H9 (cell line): Measurements from ENCODE around the gene MAP6. TPM values are rescaled to one million over a fixed set of nuclear protein-coding genes. Genes with fewer than 3 reads are reported as not detected.

Source experiments
- DNase-seq: peaks from one replicate; pipeline ENCODE4 v3.0.0-alpha.2; 2017
- H2AFZ ChIP-seq: one replicate; pipeline ENCODE4 v1.6.1; 2013; ENCODE audit warnings: mild to moderate bottlenecking, low read length, control low read depth, moderate library complexity
- H2AK5ac ChIP-seq: 2 replicates; pipeline ENCODE4 v1.6.1; 2013; ENCODE audit warnings: low read length, control low read depth, mixed read lengths; ENCODE audit not compliant: insufficient read length
- H2BK120ac ChIP-seq: one replicate; pipeline ENCODE4 v1.6.1; 2013; ENCODE audit warnings: low read depth, mild to moderate bottlenecking, low read length, control low read depth, inconsistent platforms; ENCODE audit not compliant: poor library complexity, severe bottlenecking
- H2BK12ac ChIP-seq: 2 replicates; pipeline ENCODE4 v1.6.1; 2013; ENCODE audit warnings: low read length, control low read depth, mixed read lengths, low read depth; ENCODE audit not compliant: insufficient read length
- H2BK15ac ChIP-seq: 2 replicates; pipeline ENCODE4 v1.6.1; 2013; ENCODE audit warnings: low read depth, low read length, control low read depth
- H2BK20ac ChIP-seq: one replicate; pipeline ENCODE4 v1.6.1; 2013; ENCODE audit warnings: low read depth, mild to moderate bottlenecking, low read length, control low read depth, inconsistent platforms; ENCODE audit not compliant: poor library complexity, severe bottlenecking
- H2BK5ac ChIP-seq: 2 replicates; pipeline ENCODE4 v1.6.1; 2013; ENCODE audit warnings: low read length, control low read depth, mixed read lengths; ENCODE audit not compliant: insufficient read length
- H3K14ac ChIP-seq: 2 replicates; pipeline ENCODE4 v1.6.1; 2013; ENCODE audit warnings: low read length, control low read depth; ENCODE audit not compliant: insufficient read depth
- H3K18ac ChIP-seq: 2 replicates; pipeline ENCODE4 v1.6.1; 2013; ENCODE audit warnings: low read depth, mild to moderate bottlenecking, mixed read lengths, low read length, control low read depth; ENCODE audit not compliant: insufficient read length
- H3K23ac ChIP-seq: 2 replicates; pipeline ENCODE4 v1.6.1; 2013; ENCODE audit warnings: low read length, control low read depth, mixed read lengths, low read depth; ENCODE audit not compliant: insufficient read length
- H3K23me2 ChIP-seq: 2 replicates; pipeline ENCODE4 v1.6.1; 2013; ENCODE audit warnings: low read depth, mild to moderate bottlenecking, mixed read lengths, low read length, control low read depth; ENCODE audit not compliant: insufficient read length, poor library complexity, severe bottlenecking
- H3K27ac ChIP-seq: 2 replicates; pipeline ENCODE4 v1.5.1; 2013; ENCODE audit warnings: low read length, control low read depth, mixed read lengths, low read depth; ENCODE audit not compliant: insufficient read length
- H3K27me3 ChIP-seq: 2 replicates; pipeline ENCODE4 v1.6.1; 2013; ENCODE audit warnings: low read length, control low read depth, inconsistent platforms; ENCODE audit not compliant: insufficient read depth
- H3K4ac ChIP-seq: 2 replicates; pipeline ENCODE4 v1.6.1; 2013; ENCODE audit warnings: low read depth, mild to moderate bottlenecking, control low read depth, inconsistent platforms, low read length, moderate library complexity
- H3K4me1 ChIP-seq: 2 replicates; pipeline ENCODE4 v1.6.1; 2013; ENCODE audit warnings: low read length, control low read depth, inconsistent platforms; ENCODE audit not compliant: insufficient read depth
- H3K4me2 ChIP-seq: 2 replicates; pipeline ENCODE4 v1.6.1; 2013; ENCODE audit warnings: low read length, control low read depth, mixed read lengths; ENCODE audit not compliant: insufficient read length, insufficient read depth
- H3K56ac ChIP-seq: 2 replicates; pipeline ENCODE4 v1.6.1; 2013; ENCODE audit warnings: low read depth, mild to moderate bottlenecking, mixed read lengths, low read length, control low read depth; ENCODE audit not compliant: insufficient read length
- H3K79me1 ChIP-seq: 2 replicates; pipeline ENCODE4 v1.6.1; 2013; ENCODE audit warnings: low read depth, mild to moderate bottlenecking, moderate library complexity, low read length, control low read depth, inconsistent platforms; ENCODE audit not compliant: insufficient read depth, poor library complexity, severe bottlenecking
- H3K79me2 ChIP-seq: 2 replicates; pipeline ENCODE4 v1.6.1; 2013; ENCODE audit warnings: low read length, control low read depth, inconsistent platforms; ENCODE audit not compliant: insufficient read depth
- H3K9ac ChIP-seq: 2 replicates; pipeline ENCODE4 v1.6.1; 2013; ENCODE audit warnings: low read length, control low read depth, mixed read lengths; ENCODE audit not compliant: insufficient read length; ENCODE audit errors: extremely low read depth
- H3K9me3 ChIP-seq: one replicate; pipeline ENCODE4 v1.6.1; 2013; ENCODE audit warnings: low read depth, low read length, inconsistent platforms; ENCODE audit not compliant: control insufficient read depth
- H3T11ph ChIP-seq: one replicate; pipeline ENCODE4 v1.6.1; 2013; ENCODE audit warnings: mild to moderate bottlenecking, low read length, control low read depth, inconsistent platforms
- H4K20me1 ChIP-seq: one replicate; pipeline ENCODE4 v1.6.1; 2013; ENCODE audit not compliant: control insufficient read depth, insufficient read length, insufficient read depth
- H4K5ac ChIP-seq: 2 replicates; pipeline ENCODE4 v1.6.1; 2013; ENCODE audit warnings: low read depth, mild to moderate bottlenecking, mixed read lengths, low read length, control low read depth; ENCODE audit not compliant: insufficient read length
- H4K8ac ChIP-seq: replicated peaks from 2 replicates; pipeline ENCODE4 v1.6.1; 2013; ENCODE audit warnings: low read length, control low read depth, mixed read lengths, low read depth; ENCODE audit not compliant: insufficient read length
- H4K91ac ChIP-seq: 2 replicates; pipeline ENCODE4 v1.6.1; 2013; ENCODE audit warnings: low read depth, mild to moderate bottlenecking, moderate library complexity, mixed read lengths, low read length, control low read depth; ENCODE audit not compliant: insufficient read length
- H3K27ac Mint-ChIP-seq, 3 experiments: 2 replicates in 2 of 3; 3 replicates in 1 of 3; pipeline ENCODE4 v1.8.0; 2020 to 2021; ENCODE audit warnings: mixed read lengths in 3 of 3, mild to moderate bottlenecking in 1 of 3, moderate library complexity in 1 of 3
- H3K27me3 Mint-ChIP-seq: 2 replicates; pipeline ENCODE4 v1.8.0; 2021; ENCODE audit warnings: low read depth, mild to moderate bottlenecking, moderate library complexity, mixed read lengths
- H3K36me3 Mint-ChIP-seq, 3 experiments: 2 replicates in 2 of 3; 3 replicates in 1 of 3; pipeline ENCODE4 v1.8.0; 2020 to 2021; ENCODE audit warnings: low read depth in 3 of 3, mixed read lengths in 3 of 3; ENCODE audit not compliant: insufficient read depth in 1 of 3
- H3K4me1 Mint-ChIP-seq, 2 experiments: 2 replicates each; pipeline ENCODE4 v1.8.0; 2020; ENCODE audit warnings: mixed read lengths in 2 of 2
- H3K4me3 Mint-ChIP-seq, 2 experiments: 2 replicates in 1 of 2; 3 replicates in 1 of 2; pipeline ENCODE4 v1.8.0; 2020 to 2021; ENCODE audit warnings: mild to moderate bottlenecking in 2 of 2, mixed read lengths in 2 of 2, moderate library complexity in 1 of 2
- H3K9me3 Mint-ChIP-seq, 2 experiments: 2 replicates in 1 of 2; 3 replicates in 1 of 2; pipeline ENCODE4 v1.8.0; 2020; ENCODE audit warnings: mild to moderate bottlenecking in 2 of 2, mixed read lengths in 2 of 2, moderate library complexity in 1 of 2
- WGBS: extraction: QIAGEN DNeasy Blood & Tissue Kit; methylation state at CpG from one replicate; pipeline ENCODE4 v1.1.7; 2013; ENCODE audit warnings: missing lambda C conversion rate, low lambda C conversion rate, mixed read lengths; ENCODE audit not compliant: insufficient read length; ENCODE audit errors: extremely low coverage; 5-methylcytosine and 5-hydroxymethylcytosine counted together
- total RNA-seq: library from RNA; stranded (reverse); gene quantifications from 2 replicates; pipeline ENCODE4 v1.2.1, GENCODE V29; 2021
- TF ChIP-seq, protein P1 (sequence below): fragments of 200-600 bp; sonication (generic); conservative IDR thresholded peaks from 3 replicates; pipeline ENCODE4 v1.8.0; 2021; ENCODE audit warnings: antibody characterized with exemption, mild to moderate bottlenecking

The MAP6 gene
- total RNA-seq, 1 experiment from 2014 or later, result 0.77 TPM

DNA sequence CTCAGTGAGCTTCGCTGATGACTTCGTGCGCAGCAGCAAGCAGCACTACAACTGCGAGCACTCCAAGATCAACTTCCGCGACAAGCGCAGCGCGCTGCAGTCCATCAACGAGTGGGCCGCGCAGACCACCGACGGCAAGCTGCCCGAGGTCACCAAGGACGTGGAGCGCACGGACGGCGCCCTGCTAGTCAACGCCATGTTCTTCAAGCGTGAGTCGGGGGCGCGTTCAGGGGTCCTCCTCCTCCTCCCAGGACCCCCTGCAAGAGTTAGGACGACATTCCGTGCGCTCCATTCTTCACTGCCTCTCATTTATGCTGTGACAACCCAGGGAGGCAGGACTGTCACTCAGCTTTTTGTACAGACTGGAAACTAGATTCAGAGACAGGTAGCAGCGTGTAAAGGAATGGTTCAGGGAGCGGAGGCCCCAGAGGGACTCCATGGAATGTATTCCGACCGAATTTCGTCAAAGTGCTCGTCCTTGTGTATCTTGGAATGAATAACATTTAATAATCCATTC is 102.0 kb downstream of the MAP6 start:
- TF ChIP-seq, protein P1, sequence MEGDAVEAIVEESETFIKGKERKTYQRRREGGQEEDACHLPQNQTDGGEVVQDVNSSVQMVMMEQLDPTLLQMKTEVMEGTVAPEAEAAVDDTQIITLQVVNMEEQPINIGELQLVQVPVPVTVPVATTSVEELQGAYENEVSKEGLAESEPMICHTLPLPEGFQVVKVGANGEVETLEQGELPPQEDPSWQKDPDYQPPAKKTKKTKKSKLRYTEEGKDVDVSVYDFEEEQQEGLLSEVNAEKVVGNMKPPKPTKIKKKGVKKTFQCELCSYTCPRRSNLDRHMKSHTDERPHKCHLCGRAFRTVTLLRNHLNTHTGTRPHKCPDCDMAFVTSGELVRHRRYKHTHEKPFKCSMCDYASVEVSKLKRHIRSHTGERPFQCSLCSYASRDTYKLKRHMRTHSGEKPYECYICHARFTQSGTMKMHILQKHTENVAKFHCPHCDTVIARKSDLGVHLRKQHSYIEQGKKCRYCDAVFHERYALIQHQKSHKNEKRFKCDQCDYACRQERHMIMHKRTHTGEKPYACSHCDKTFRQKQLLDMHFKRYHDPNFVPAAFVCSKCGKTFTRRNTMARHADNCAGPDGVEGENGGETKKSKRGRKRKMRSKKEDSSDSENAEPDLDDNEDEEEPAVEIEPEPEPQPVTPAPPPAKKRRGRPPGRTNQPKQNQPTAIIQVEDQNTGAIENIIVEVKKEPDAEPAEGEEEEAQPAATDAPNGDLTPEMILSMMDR, result no peak
- no peak for DNase-seq
- Histone ChIP-seq H2BK15ac (no peak overlapping the region), H3K27me3 (no peaks in the 10 kb centered on the region), H3K23me2 (peaks cover 14% of the 10 kb centered on the region), H3K9ac (no peak overlapping the region), H3K23ac (no peak overlapping the region), H3K4me1 (peaks cover 9% of the 10 kb centered on the region), H3K4ac (no peak overlapping the region), H3K18ac (no peak overlapping the region), H3K56ac (no peak overlapping the region), H3K4me2 (no peak overlapping the region), H2AK5ac (no peak overlapping the region), H4K5ac (no peak overlapping the region), H2BK12ac (no peak overlapping the region), H2BK20ac (no peak overlapping the region), H2BK120ac (no peak overlapping the region), H2AFZ (no peak overlapping the region), H2BK5ac (no peak overlapping the region), H4K8ac (no peak overlapping the region), H3K79me1 (peaks cover 3% of the 10 kb centered on the region), H3K9me3 (no peaks in the 10 kb centered on the region), H4K20me1 (no peaks in the 10 kb centered on the region), H3K27ac (no peak overlapping the region), H3K79me2 (peaks cover 32% of the 10 kb centered on the region; the same call in 1 of the 2 replicates), H4K91ac (no peak overlapping the region), H3K14ac (no peak overlapping the region), H3T11ph (no peak overlapping the region)
- Mint-ChIP-seq H3K4me3 (no peak overlapping the region), H3K36me3 (peaks cover 43 to 73% (median 61%) of the 10 kb centered on the region in 3 experiments), H3K27me3 (no peaks in the 10 kb centered on the region), H3K9me3 (no peaks in the 10 kb centered on the region), H3K27ac (no peak overlapping the region), H3K4me1 (peaks cover 25 to 31% of the 10 kb centered on the region in 2 experiments)
- no CpG with 5 or more reads among the region's 34 CpGs for WGBS
